KOPT-K1 (cell line): ENCODE results near the gene CACNA1F.

ENCODE experiments used
- H3K27ac ChIP-seq: fragments of 200-600 bp; sonication (generic); 2 replicates; pipeline ENCODE4 v1.5.1; 2016; ENCODE audit warnings: antibody characterized with exemption, mild to moderate bottlenecking, low read depth, low read length; ENCODE audit not compliant: poor library complexity, severe bottlenecking
- H3K36me3 ChIP-seq: fragments of 200-600 bp; sonication (generic); 2 replicates; pipeline ENCODE4 v1.5.1; 2017; ENCODE audit warnings: antibody characterized with exemption, mild to moderate bottlenecking, low read length, moderate library complexity; ENCODE audit not compliant: insufficient read depth
- H3K9me3 ChIP-seq: fragments of 200-600 bp; sonication (generic); 2 replicates; pipeline ENCODE4 v1.5.1; 2017; ENCODE audit warnings: antibody characterized with exemption, low read length, mild to moderate bottlenecking; ENCODE audit not compliant: insufficient read depth, poor library complexity, severe bottlenecking

The CACNA1F gene

DNA sequence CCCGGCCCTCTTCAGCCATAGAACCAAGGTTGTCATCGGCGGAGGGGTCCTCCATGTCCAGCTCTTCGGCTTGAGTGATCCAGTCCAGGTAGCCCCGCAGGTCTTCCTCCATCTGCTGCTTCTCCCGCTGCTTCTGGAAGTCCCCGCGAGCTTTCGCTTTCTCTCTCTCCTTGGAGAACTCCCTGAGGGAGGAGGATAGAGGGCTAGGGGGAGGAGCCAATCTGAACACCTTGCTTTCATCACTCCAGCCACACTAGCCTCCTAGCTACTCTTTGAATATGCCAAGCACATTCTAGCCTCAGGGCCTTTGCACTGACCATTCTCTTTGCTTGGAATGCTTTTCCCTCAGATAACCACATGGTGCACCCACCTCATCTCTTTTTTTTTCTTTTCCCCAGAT, 6.2 kb downstream of the CACNA1F start:
- H3K36me3 ChIP-seq, result no peaks in the 10 kb centered on the region
- no peak overlapping the region for H3K27ac ChIP-seq
- H3K9me3 ChIP-seq, result no peaks in the 10 kb centered on the region

DNA sequence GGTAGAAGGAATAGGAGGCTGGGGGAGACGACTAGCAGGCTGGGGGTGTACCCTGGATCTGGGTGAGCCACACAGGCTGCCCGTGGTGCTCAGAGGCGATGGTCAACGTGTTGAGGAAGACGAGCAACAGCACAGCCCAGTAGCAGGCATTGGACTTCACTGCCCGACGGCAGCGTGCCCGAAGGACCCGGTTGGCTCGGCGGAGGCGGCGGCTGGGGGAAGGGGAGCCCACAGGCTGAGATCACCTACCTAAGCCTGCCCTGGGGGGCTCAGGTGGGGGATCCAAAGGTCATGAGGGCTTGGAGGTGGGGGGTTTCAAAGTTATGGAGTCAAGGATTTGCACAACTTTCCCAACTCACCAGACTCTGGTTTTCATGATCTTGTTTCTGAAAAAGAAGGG, 7.3 kb downstream of the CACNA1F start:
- H3K36me3 ChIP-seq, result no peaks in the 10 kb centered on the region
- H3K27ac ChIP-seq, result no peak overlapping the region
- H3K9me3 ChIP-seq, result no peaks in the 10 kb centered on the region

DNA sequence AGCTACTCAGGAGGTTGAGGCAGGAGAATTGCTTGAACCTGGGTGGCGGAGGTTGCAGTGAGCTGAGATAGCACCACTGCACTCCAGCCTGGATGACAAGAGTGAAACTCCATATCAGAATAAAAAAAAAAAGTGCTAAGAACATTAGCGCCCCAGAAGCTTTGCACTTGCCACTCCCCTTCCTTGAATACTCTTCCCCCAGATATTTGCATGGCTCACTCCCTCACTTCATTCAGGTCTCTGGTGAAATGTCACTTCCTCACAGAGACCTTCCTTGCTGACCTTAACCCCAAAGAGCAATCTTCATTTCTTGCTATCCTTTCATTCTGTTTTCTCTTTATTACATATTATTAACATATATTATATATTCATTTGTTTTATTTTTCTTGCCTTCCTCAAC, 11.3 kb downstream of the CACNA1F start:
- Histone ChIP-seq H3K36me3 (no peaks in the 10 kb centered on the region), H3K27ac (no peak overlapping the region), H3K9me3 (no peaks in the 10 kb centered on the region)

DNA sequence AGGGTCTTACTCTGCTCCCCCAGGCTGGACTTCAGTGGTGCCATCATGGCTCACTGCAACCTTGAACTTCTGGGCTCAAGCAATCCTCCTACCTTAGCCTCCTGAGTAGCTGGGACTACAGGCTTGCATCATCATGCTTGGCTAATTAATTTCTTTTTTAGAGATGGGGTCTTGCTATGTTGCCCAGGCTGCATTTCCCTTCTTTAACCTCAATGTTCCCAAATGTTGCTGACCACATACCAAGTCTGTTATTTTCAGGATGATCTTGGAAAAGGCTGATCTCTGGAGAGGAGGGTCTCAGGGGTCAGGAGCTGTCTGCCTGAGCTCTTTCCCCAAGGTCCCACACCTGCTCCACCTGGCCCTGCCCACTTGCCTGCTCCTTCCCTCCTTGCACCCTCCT, 13.0 kb downstream of the CACNA1F start:
- H3K36me3 ChIP-seq, result no peaks in the 10 kb centered on the region
- no peaks in the 10 kb centered on the region for H3K9me3 ChIP-seq
- H3K27ac ChIP-seq, result no peak overlapping the region

DNA sequence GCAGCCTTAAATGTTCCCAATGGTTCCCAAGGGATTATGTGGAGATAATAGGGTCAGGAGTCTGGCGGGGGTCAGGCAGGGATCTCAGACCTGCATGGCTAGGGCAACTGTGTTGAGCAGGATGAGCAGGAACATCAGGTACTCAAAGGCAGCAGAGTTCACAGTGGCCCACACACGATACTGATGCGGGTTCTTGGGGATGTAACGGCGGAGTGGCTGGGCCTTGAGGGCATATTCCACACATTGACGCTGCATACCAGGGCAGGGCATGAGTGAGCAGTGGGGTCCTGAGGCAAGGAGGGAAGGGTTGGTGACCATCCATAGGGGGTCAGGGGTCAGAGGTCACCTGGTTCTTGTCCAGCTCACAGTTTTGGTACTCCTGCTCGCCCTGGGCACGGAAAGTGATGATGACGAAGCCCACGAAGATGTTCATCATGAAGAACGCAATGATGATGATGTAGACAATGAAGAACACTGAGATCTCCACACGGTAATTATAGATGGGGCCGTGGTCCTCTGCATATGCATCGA, 18.1 kb downstream of the CACNA1F start:
- Histone ChIP-seq H3K9me3 (no peaks in the 10 kb centered on the region), H3K27ac (no peak overlapping the region)

DNA sequence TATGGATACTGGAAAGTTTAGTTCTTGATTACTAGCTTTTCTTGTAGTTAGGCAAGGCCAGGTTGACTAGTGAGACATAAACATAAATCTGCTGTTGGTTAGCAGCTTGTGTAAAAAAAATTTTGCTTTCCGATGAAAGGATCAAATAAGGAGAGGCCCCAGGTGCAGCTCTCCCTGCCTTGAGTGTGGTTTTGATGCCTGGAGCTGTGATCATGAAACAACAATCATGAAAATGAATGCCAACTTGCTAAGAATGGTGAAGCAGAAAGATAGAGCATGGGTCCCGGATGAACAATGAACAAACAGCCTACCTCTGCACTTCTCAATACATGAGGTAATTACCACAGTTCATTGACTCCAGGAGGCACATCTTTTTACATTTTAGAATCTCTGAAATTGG, 18.7 kb downstream of the CACNA1F start:
- no peaks in the 10 kb centered on the region for H3K9me3 ChIP-seq
- H3K27ac ChIP-seq, result no peak overlapping the region
- no peaks in the 10 kb centered on the region for H3K36me3 ChIP-seq

More for the DNA sequence above, 18.1 kb downstream of the CACNA1F start:
- H3K36me3 ChIP-seq, result no peaks in the 10 kb centered on the region

DNA sequence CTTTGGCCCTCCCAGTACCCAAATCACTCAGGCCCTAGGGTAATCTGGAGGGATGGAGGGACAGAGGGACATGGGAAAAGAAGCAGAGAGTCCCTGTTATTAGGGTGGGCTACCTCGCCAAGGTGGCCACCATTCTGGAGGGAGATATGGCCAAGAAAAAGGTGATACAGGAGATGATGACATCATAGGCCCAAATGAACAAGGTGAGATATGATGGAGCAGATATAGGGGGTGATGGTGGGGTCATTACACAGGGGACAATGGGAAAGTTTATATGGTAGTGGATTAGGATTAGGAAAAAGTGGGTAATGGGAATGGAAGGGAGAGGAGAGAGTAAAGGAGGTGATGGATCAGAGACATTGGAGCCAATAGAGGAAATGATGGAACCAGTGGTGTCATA, 20.3 kb downstream of the CACNA1F start:
- H3K27ac ChIP-seq, result no peak overlapping the region
- no peaks in the 10 kb centered on the region for H3K9me3 ChIP-seq
- no peaks in the 10 kb centered on the region for H3K36me3 ChIP-seq

DNA sequence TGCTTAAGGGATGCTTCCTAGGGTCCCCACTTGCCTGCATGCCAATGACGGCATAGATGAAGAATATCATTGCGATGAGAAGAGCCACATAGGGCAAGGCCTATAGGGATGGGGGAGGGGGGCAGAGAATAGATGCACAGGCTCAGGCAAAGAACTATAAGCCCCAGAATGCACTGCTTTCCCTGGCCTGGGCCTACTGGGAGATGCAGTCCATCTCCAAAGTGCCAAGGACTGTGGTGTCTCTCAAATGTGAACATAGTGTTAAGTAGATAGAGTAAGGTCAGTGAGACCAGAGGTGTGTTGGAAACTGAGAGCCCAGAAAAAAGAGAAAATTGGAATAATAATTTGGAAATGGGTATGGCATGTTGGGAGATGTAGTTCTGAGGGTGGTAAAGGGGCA, 20.9 kb downstream of the CACNA1F start:
- H3K36me3 ChIP-seq, result no peaks in the 10 kb centered on the region
- no peaks in the 10 kb centered on the region for H3K9me3 ChIP-seq
- no peak overlapping the region for H3K27ac ChIP-seq

DNA sequence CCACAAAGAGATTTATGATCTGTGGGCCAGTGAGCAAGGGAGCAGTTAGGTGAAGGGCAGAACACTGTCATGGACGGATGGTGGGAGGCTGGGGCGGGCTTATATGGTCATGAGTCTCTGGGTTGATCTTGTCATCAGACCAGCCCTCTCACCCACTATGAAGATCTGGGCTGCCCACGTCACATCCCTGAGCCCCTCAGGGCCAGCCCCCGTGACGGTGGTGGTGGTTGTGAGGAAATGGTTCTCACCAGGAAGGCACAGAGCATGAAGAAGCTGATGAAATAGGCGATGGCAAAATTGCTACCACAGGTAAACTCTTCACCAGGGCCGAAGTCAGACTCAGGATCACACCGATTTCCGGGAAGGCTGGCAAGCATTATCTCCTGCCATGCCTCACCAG, 22.1 kb downstream of the CACNA1F start:
- no peaks in the 10 kb centered on the region for H3K36me3 ChIP-seq
- H3K27ac ChIP-seq, result no peak overlapping the region
- no peaks in the 10 kb centered on the region for H3K9me3 ChIP-seq

DNA sequence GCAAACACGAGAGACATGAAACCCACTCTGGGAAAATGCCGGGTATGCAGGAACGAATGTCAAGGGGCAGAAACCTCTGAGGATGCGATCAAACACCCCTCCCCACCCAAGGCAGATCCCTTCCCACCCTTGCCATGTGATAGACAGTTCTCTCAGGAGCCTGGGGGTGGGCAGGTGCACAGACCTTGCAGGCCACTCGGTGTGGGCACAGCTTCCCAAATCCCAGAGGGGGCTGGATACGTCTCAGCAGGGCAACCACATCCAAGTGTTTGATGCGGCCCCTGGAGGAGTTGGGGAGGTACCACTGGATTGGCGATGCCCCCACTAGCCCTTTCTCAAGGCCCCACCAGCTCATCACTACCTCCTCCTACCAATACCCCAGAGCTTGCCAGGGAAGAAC, 22.7 kb downstream of the CACNA1F start:
- H3K9me3 ChIP-seq, result no peaks in the 10 kb centered on the region
- H3K36me3 ChIP-seq, result no peaks in the 10 kb centered on the region
- no peak overlapping the region for H3K27ac ChIP-seq

DNA sequence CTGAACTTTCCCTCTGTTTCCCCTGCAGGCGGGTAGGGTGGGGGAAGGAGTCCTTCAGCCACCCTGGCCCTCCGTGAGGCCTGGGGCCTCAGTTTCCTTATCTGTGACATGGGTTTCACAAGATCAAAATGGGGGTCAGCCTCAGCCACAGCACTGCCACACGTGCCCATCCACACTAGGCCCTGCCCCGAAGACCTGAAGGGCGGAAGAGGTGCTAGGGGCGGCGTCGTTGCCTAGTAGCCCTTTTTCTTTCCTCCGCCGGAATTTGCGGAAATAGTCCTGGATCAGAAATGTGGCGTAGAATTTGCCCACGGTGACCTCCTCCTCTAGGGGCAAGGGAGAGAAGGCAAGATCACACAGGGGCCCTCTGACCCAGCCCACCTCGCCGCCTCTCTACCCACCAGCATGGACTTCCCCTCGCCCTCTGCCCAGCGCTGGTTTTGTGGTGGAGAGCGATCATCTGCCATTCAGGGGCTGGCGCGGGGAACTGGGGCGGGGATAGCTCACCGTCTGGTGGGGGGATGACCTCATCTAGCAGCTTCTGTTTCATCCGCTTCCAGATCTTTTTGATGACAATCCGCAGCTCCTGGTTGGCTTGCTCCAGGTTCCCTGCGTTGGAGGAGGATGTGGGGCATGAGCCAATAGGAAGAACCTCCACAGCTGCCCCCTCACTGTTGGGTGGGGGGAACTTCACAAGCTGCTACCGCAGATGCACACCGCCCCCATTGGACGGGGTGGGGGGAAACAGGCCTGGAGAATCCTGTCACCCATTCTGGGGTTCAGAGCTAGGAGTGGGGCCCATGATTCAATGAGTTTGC, 23.5 kb downstream of the CACNA1F start:
- no peaks in the 10 kb centered on the region for H3K36me3 ChIP-seq

DNA sequence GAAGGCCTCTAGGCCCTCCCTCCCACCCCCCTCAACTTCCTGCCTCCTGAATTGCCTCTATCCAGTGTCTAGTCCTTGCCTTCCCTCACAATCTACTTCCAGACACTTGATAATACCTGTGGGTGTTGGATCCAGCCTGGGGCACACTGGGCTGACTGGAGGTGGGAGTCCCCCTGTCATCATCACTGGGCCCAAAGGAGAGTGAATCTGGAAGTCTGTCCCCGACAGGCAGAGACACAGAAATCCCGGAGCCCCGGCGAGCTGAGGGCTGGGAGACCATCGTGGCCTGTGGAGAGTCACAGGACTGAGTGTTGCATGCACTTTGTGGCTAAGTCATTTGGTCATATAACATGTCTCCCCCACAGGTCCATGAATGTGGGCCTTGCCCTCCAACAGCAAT, 24.7 kb downstream of the CACNA1F start:
- no peak overlapping the region for H3K27ac ChIP-seq
- H3K9me3 ChIP-seq, result no peaks in the 10 kb centered on the region
- no peaks in the 10 kb centered on the region for H3K36me3 ChIP-seq

More for the DNA sequence above, 23.5 kb downstream of the CACNA1F start:
- no peaks in the 10 kb centered on the region for H3K9me3 ChIP-seq
- no peak overlapping the region for H3K27ac ChIP-seq

DNA sequence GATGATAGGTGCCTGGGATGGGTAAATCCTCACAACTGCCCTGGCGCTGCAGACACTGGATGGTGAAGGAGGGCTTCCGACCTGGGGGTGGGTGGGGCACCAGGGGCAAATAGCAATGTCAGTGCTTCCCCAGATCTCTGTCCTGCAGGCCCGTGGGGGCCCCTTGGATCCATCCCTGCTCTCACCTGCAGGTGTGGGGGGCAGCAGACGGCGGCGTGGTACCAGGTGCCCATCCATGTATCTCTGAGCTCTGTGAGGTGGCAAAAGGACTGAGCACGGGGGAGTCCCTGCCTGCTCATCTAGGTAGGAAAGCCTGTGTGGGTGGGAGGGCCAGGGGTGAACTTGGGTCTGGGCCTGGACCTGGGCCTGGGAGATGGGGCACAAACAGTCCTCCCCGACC, 26.6 kb downstream of the CACNA1F start:
- no peaks in the 10 kb centered on the region for H3K36me3 ChIP-seq
- no peaks in the 10 kb centered on the region for H3K9me3 ChIP-seq
- H3K27ac ChIP-seq, result no peak overlapping the region

DNA sequence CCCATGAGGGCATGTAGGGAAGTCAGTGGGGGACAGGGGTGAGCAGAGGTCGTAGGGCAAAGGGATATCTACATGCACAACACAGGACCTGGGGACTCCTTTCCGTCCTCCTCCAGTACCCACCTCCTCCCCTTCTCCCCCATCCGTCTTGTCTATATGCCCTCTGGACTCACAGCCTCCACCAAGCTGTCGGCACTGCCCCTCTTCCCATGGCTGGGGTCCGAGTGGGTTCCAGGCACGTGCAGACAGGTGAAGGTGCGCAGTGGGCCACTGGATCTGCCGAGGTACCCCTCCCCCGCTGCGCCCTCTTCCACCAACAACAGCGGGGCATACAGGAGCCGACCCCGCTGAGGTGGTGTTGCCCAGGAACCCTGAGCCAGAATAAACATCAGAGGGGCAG, 27.7 kb downstream of the CACNA1F start:
- H3K36me3 ChIP-seq, result no peaks in the 10 kb centered on the region
- no peak overlapping the region for H3K27ac ChIP-seq
- no peaks in the 10 kb centered on the region for H3K9me3 ChIP-seq

DNA sequence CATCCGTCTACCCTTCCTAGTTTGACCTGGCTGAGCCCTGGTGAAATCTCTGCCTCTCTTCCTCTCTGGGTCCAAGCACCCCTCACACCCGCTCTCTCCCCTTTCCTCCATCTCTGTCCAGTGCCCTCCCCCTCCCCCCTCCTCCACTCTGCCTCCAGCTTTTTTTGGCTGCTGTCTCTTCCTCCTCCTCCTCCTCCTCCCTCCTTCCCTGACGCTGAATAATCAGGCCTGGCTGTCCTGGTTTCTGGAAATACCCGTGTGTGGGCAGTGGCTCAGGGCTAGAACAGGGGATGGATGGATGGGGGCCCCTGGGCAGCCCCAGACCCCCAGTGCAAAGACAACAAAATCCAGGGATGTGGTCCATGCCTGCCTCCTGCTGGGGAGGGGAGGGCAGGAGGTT, 28.4 kb downstream of the CACNA1F start:
- Histone ChIP-seq H3K36me3 (no peaks in the 10 kb centered on the region), H3K9me3 (no peaks in the 10 kb centered on the region), H3K27ac (no peak overlapping the region)

DNA sequence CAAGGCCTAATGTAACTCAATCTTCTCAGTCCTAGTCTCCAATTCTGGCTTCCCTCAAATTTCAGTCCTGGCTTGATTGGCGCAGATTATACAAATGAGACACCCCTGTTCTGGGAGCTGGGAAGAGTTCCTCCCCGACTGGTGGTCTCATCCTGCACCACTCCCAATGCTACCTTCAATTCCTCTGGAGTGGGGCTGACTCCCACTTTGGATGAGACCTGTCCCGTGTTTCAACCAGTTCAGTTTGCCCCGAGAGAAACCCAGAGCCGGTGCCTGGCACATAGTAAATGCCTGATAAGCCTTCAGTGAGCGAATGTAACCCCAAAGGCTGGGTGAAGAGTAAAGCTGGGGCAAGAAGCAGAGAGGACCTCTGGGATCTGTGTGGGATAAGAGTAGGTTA, 29.1 kb downstream of the CACNA1F start:
- no peaks in the 10 kb centered on the region for H3K36me3 ChIP-seq
- H3K9me3 ChIP-seq, result no peaks in the 10 kb centered on the region
- no peak overlapping the region for H3K27ac ChIP-seq
